DMS 273 (cell line): ENCODE results near the gene RAI1.

Experiments
- DNase-seq: peaks from one replicate; lab custom pipeline; 2025; ENCODE audit not compliant: unreplicated experiment; lab: John Stamatoyannopoulos, UW

RAI1 gene

DNA sequence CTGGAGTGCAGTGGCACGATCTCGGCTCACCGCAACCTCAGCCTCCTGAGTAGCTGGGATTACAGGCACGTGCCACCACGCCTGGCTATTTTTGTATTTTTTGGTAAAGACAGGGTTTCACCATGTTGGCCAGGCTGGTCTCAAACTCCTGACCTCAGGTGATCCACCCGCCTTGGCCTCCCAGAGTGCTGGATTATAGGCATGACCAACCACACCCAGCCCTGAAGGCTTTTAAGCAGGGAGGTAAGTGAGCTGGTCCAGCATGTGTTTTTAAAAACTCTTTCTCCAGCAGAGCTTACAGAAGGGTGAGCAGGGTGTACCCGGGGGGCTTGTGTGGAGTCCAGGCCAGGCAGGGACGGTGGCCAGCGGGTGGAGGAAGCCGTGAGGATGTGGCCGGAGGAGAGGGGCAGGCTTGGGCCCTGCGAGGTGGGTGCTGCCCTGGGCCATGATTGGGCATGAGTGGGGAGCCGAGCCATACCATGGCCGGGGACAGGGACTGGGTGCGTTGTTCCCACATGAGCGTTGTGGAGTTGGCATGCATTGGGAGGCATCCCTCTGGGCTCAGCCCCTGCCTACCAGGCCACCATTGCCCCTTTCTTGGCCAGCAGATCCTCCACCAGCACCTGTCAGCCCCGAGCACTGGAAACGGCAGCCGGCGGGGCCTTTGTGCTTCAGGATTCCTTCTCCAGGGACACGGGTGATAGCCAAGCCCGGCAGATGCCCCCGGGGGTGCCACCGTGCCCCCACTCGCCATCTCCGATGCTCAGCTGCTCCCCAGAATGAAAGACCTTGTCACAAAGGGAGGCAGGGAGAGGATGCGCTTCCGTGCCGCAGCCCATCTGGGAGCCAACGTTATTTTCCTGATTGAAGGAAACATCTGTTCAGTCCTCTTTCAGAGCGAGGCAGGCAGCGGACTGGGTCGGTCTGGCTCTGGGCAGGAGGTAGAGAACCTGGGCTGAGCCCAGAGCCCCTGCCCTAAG lies 64.5 kb downstream of the RAI1 start:
- DNase-seq, result peak; percentile 81

DNA sequence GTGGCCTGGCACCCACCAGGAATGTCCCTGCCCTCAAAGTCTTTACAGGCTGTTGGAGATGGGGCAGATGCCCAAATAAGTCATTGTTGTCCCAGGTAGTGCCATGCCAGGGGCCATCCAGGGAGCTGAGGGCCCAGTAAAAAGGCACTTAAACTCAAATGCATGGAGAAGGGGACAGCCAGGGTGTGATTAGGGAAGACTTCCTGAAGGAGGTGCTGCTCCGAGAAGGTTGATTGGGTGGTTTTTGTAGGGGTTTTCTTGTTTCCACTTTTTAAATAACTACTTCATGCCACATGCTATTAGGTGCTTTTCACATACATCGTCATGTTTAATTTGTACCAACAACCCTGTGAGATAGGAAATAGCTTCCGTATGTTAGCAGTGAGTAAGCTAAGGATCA lies 66.9 kb downstream of the RAI1 start:
- peak; percentile 20 for DNase-seq

DNA sequence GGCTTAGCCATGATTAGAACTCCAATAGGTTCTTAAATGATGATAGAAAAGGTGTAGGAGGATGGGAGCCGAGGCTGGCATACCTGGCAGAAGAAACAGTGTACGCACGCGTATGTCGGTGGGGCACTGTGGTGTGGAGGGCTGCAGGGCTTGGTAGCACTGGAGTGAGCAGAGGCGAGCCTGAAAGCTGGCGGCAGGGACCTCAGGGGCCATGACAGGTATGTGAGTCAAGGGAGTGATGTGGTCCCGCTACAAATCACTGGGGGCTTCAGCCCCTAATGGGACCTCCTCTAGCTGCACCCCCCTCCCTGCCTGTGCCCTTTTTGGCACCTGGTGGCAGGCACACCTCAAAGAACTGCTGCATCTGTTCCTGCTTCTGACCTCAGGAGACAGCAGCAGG lies 67.3 kb downstream of the RAI1 start:
- no peak for DNase-seq

DNA sequence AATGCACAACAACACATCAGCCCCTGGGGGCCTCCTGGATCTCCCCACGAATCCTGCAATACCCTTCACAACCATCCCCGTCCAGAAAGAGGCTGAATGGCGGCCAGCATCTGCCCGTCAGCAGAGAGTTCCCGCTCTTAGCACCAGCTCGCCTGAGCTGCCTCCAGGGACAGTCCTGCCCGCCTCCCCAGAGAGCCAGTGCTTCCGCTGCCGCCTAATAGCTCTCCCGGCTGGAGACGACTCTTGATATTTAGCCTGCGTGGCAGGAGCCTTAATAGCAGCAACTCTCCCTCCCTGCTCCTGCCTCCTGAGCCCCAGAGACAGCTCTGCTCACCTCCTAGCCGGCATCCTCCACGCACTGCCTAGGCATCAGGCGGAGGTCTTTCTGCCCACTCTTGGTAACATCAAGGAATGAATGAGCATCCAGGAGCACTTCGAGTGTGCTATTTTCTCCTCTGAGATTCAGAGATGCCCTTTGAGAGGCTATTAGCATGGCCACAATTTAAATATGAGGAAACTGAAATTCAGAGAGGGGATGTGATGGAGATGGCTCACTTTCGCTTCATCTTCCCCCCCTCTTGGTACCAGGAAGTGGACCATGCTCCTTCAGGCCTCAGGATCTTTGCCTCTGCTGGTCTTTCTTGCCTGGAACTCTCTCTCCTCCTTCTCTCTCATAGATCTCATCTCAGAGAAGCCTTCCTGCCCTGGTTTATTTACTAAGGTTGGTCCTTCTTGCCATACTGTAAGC lies 67.9 kb downstream of the RAI1 start:
- peak; percentile 72 for DNase-seq

DNA sequence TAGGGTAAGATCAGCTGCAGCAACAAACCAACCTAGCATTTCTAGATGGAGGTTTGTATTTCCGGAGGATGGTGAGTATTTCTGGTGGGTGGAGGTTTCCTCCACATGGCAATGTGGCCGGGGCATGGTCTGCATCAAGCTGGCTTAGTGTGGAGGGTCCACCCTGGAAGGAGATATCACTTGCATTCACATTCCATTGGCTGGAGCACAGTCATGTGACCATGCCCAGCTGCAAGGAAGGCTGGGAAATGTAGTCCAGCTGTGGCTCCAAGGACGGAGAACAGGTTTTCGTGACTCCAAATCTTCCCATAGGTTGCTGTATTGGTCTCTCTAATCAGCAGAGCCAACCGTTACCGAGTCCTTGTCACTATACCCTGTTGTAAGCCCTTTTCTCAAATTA lies 68.7 kb downstream of the RAI1 start:
- DNase-seq, result peak; percentile 75

DNA sequence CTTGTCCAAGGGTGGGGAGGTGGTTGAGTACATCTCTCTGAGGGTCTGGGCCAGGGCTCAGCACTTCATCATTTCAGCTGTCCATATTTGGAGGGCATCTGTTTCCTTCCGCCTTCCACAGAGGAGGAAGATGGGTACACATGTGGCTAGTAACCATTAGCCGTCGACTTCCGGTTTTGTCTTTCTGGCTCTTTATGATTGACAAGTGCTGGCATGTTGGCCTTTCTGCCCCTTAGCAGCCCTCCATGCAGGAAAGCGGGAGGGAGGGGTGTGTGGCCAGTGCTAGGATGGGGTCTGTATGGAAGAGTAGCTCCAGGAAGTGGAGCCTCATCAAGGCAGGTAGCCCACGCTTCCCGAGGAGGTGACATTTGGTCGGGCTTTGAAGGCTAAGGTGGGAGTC lies 69.6 kb downstream of the RAI1 start:
- DNase-seq, result no peak

DNA sequence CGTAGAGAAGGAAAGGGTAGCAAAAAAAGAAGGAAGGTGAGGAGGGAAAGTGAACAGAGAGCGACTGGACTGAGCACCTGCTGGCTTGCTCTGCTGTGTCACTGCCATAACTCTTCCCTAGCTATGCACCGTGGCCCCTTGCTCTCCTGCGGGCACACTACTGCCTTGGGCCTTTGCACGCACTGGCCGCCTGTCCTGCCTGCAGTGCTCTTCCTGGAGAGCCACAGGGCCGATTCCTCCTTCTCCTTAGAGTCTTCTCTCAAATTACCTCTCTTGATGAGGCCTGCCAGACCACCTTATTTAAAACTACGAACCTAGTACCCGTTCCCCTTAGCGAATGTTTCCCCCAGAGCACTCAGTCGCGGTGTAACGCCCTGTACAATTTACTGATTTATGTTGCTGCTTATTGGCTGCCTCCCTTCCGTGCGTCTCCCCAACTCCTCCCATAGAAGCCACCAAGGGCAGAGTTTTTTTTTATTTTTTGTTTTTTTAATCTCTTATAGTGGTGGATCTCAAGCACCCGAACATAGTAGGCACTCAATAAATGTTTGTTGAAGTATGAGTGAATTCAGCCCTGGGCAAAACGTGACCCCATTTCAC lies 70.3 kb downstream of the RAI1 start:
- no peak for DNase-seq

DNA sequence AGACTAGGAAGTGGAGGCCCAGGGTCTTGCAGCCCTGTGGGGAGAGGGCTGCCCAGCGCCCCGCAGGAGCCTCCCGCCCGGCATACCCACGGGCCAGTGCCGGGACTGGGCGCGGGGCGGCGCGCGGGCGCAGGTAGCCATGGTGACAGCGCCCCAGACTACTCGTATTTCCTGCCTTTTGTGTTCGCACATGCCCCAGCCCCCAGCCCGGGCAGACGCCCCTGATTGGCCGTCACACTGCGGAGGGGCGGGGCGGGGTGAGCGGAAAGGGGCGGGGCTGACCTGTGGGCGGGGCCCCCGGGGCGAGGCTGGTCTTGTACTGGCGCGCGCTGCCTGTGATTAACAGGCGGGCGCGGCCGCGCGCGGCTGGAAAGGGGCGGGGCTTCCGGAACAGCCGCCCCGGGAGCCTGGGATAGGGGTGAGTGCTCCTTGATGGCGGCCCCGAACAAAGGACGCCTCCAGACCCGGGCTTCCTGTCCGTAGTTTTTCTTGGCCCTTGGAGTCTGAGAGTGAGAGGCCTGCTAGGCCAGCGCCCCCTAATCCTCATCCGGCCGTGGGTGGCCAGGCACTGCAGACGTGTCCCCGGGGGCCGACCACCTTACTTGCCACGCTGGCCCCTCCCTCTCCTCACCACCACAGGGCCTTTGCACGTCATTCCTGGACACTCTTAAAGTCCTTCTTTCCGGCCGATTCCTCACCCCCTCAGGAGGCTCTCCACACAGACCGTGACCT lies 71.0 kb downstream of the RAI1 start:
- no peak for DNase-seq

DNA sequence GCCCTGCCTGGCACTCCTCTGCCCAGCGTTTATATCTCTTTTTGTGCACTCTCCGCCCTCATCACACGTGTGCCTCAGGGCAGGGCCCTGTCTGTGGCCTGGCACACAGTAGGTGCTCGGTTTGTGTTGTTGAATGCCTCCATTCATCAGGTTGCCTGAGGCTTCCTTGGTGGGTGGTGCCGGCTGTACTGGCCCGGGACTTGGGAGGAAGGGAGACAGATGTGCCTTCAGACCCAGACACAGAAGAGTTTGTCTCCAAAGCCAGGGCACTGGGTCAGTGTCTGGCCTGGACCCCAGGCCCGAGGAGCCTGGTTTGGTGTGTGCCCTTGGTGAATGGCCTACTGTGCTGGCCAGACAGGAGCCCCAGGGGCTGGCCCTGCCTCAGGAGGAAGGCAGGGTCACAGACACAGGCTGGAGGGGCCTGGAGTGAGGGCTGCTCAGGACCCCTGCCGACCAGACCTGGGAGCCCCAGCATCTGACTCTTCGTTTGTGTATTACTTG lies 71.6 kb downstream of the RAI1 start:
- no peak for DNase-seq

DNA sequence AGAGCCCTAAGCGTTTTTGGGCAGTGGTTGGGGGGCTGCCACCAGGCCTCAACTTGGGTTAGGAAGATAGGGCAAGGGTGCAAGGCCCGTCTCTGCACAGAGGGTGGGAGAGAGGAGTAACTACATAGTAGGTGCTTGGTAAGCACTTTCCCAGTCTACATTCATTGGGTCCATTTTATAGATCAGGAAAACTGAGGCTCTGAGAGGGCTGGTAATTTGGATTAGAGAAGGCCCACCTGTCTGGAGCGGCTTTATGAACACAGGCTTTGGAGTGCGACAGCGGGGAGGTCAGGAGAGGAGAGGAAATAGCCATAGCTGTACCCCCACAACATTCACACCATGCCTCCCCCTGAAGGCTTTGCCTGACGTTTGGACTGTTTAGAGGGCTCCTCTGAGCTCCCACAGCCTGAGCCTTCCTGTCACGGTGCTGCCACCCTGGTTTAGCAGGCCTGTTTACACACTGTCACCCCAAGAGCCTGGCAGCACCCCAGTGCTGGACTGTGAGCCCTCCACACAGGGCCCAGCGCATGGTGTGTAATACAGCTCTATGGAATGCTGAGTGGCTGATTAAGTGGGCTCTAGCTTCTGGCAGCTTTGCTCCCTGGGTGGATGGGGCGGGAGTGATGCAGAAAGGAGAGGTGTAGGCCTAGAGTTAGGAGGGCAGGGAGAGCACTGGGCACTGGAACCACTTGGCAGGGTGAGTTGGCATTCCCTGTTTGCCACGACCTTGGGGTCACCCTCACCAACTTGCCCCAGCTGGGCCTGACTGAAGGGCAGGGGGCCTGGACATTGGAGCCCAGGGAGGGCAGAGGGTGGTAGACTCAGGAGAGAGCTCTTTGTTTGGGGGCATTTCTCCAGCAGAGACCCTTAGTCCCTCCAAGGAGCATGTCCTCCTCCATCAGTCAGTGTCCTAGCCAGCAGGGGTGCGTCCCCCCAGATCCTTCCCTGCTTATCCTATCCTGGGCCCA lies 73.7 kb downstream of the RAI1 start:
- DNase-seq, result no peak

DNA sequence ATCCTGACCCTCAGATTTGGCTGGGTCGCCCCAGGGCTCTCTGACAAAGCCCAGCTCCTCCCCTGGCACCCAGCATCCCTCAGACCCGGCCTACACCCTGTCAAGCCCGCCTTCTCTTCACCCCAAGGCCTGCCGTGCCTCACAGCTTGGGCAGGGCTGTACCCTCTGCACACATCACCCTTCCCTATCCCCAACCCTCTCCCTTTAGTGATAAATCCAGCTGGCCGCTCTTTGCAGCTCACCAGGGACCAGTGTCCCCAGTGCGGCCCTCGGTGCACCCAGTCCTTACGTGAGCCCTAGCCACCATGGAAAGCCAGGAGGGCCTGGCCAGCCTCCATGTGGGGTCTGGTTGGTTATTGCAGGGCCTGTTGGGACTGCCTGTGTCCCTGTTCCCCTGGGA lies 74.5 kb downstream of the RAI1 start:
- DNase-seq, result no peak

DNA sequence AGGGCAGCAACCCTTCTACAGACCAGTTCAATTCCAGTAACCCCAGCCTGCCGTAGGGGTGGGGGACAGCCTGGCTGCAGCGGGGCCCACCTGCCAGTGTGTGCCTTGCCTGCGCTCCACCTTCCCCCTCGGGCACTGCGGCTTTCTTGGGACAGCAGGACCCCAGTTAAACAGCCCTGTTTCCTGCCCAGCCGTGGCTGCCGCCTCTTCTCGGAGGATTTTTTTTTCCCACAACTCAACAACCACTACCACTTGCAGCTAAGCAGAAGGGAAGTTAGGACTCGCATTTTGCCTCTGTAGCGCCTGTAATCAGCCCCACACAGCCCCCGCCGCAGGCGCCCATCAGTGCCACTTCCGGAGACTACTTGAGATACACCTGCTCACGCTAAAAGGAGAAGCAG lies 76.1 kb downstream of the RAI1 start:
- peak; percentile 41 for DNase-seq

DNA sequence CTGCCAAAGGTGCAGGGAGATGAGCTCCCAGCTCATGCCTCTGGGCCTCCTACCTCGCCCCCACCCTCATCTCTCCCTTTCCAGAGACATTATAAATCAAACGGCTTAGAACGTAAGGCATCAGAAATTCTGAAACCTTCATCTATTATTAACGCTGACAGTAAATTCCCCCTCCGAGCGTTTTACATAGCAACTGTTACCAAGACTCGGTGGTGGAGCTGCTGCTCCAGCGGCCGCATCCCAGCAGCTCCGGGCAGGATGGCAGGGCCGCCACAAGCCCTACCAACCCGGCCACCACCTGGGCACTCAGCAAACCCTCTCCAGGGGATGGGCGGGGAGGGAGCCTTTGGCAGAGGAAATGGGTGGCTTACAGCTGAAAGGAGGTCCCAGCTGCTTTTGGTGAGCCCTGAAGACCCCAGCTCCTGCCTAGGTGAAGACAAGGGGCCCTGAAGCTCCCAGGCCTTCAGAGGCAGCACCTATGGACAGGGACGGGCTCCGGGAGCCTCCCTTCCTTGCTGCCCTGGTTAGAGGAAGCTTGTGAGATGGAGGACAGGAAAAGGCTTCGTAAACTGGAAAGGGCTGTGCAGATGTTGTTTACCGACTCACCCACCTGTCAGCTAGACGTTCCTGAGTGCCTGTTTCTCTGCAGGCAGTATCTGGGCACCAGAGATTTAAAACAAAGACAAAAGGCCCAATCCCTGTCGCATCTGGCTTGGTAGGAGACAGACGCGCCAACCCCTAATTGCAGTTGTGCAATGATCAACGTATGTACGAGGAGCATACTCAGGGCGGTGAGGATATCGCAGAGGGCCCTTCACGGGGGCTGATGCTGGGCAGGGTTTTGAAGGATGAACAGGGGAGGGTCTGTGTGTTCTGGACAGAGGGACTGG lies 76.9 kb downstream of the RAI1 start:
- peak; percentile 92 for DNase-seq

DNA sequence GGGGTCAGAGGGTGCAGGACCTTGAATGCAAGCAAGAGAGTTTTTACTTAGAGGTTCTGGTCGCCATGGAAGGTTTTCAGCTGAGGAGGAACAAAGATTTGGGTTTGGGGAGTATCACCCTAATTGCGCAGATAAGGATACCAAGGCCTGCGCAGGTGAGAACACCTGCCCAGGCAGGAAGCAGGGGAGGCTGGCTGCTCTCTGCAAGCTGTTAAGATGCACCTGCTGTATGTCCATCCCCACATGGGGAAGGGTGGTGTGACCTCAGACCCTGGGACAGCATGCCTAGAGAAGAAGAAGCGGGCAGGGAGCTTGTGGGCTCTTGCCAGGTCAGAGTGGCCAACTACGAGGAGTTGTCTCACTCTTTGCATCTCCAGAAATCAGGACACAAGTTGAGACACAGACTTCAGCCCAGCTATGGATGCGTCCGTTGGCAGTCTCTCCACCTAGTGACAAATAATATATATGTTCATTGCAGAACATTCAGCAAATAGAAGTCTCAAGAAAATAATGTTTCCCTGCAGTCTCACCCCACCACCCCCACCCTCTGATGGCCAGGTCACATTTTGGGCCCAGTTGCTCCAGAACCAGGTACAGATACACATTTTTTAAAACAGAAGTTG lies 77.8 kb downstream of the RAI1 start:
- DNase-seq, result no peak

DNA sequence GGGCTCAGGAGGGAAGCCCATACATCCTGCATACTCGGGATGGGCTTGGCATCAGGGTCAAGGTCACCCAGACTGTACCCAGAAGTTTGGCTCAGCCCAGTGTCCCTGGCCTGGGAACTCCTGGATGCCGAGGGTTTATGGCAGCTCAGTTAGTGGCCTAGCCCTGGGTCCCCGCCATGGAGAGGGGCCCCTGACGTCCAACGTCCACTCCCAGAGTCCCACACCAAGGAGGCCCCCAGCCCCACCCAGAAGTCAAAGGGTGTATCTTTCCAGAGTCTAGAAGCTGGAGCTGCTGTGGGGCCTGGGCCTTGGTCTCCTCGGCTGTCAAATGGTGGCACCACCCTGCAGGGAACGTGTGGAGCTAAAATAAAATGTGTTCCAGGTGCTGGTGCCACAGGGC lies 79.1 kb downstream of the RAI1 start:
- DNase-seq, result no peak

DNA sequence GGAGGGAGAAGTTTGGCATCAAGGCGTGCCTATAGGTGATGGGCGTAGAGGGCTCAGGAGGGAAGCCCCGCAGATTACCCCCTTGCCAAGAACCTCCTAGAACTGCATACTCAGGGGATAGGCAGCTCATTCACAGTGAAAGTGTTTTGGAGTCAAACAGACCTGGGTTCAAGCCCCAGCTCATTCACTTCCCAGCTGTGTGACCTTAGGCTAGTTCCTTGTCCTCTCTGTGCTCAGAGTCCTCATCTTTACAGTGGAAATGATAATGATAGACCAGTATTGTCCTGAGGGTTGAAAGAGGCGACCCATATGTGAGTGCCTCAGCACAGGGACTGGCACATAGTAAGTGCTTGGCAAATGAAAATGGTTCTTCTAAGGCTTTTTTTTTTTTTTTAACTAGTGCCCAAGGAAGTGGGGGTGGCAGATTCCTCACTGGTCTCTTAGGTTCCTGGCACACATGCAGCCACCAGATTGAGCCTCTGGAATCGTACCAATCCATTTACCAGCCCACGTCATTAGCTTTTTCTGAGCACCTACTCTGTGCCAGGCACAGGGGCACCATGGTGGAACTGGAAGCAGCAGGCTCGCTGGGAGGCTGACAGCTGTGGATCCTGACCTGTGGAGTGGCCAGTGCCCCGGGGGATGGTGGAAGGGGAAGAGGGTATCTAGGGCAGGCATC lies 79.8 kb downstream of the RAI1 start:
- DNase-seq, result peak; percentile 18

DNA sequence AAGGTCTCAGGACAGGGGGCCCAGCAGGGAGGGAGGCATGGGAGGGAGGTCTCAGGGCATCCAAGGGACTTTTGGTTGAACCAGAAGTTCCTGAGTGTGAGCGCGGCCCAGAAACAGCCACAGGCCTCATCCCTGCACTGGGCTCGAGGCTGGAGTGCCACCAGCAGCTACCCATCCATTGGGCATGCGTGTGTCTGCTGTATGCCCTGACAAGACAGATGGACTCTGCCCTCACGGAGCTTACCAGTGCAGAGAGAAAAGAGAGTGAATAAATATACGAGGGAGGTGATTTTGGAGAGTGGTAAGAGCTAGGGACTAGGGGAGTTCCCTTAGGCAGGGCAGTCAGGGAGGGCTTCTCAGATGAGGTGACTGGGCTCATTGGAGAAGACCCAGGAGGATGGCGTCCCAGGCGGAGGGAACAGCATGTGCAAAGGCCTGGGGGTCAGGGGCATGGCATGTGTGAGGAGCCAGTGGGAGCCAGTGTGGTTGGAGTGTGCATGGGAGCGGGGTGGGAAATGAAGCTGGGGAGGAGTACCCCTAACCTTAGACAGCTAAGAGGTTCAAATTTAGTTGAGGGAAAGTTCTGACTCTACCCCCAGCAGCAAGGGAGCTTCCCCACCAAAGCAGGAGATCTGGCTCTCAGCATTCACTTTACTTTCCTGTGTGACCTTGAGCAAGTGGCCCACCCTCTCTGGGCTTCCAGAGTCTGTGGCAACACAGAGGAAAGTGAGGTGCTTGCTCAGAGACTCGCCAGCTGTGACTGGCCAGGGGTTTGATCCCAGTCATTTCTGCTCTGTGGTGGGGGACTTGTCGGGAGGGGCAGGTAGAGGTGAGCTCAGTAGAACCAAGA lies 80.9 kb downstream of the RAI1 start:
- DNase-seq, result no peak
